Loucy (cell line): Measurements from ENCODE around the gene CDHR5.

ENCODE experiments used
- H2AFZ ChIP-seq: fragments of 200-600 bp; sonication (generic); 2 replicates; pipeline ENCODE4 v1.6.0; 2016; ENCODE audit warnings: antibody characterized with exemption, mild to moderate bottlenecking, low read length, moderate library complexity
- H3F3A ChIP-seq: fragments of 200-600 bp; 2 replicates; pipeline ENCODE4 v1.6.0; 2016; ENCODE audit warnings: antibody characterized with exemption, low read depth, mild to moderate bottlenecking
- H3K27me3 ChIP-seq: fragments of 200-600 bp; sonication (generic); 2 replicates; pipeline ENCODE4 v1.6.1; 2014; ENCODE audit warnings: low read length, mild to moderate bottlenecking; ENCODE audit not compliant: insufficient read depth, poor library complexity, severe bottlenecking
- H3K36me3 ChIP-seq: fragments of 200-600 bp; sonication (generic); 2 replicates; pipeline ENCODE4 v1.6.1; 2016; ENCODE audit warnings: low read length; ENCODE audit not compliant: insufficient read depth
- H3K4me1 ChIP-seq: fragments of 200-600 bp; sonication (generic); 2 replicates; pipeline ENCODE4 v1.5.1; 2014; ENCODE audit warnings: low read length, mild to moderate bottlenecking; ENCODE audit not compliant: insufficient read depth, poor library complexity, severe bottlenecking
- H3K4me2 ChIP-seq: fragments of 200-600 bp; sonication (generic); 2 replicates; pipeline ENCODE4 v1.6.0; 2014; ENCODE audit warnings: antibody characterized with exemption, low read length, low read depth, mild to moderate bottlenecking; ENCODE audit not compliant: poor library complexity, severe bottlenecking
- H3K4me3 ChIP-seq: fragments of 200-600 bp; sonication (generic); 2 replicates; pipeline ENCODE4 v1.5.1; 2014; ENCODE audit warnings: low read length, mild to moderate bottlenecking, mixed read lengths; ENCODE audit not compliant: poor library complexity, severe bottlenecking
- H3K79me2 ChIP-seq: fragments of 200-600 bp; sonication (generic); 2 replicates; pipeline ENCODE4 v1.6.1; 2014; ENCODE audit warnings: low read length; ENCODE audit not compliant: insufficient read depth
- H3K9ac ChIP-seq: fragments of 200-600 bp; sonication (generic); 2 replicates; pipeline ENCODE4 v1.6.0; 2014; ENCODE audit warnings: mild to moderate bottlenecking, low read depth, low read length, moderate library complexity; ENCODE audit not compliant: poor library complexity, severe bottlenecking
- H3K9me2 ChIP-seq: fragments of 200-600 bp; sonication (generic); replicated peaks from 2 replicates; pipeline ENCODE4 v1.6.1; 2016; ENCODE audit warnings: low read depth, low read length, mixed read lengths
- H3K9me3 ChIP-seq: fragments of 200-600 bp; sonication (generic); 2 replicates; pipeline ENCODE4 v1.6.1; 2014; ENCODE audit warnings: mild to moderate bottlenecking, antibody characterized with exemption, low read length, low read depth; ENCODE audit not compliant: insufficient read depth
- H4K20me1 ChIP-seq: fragments of 200-600 bp; sonication (generic); 2 replicates; pipeline ENCODE4 v1.6.0; 2014; ENCODE audit warnings: antibody characterized with exemption, low read length, mild to moderate bottlenecking; ENCODE audit not compliant: insufficient read depth, poor library complexity, severe bottlenecking
- CTCF ChIP-seq: fragments of 200-600 bp; sonication (generic); conservative IDR thresholded peaks from 2 replicates; pipeline ENCODE4 v1.5.1; 2014; ENCODE audit warnings: mild to moderate bottlenecking, antibody characterized with exemption, low read length
- EZH2phosphoT487 ChIP-seq: fragments of 200-600 bp; IDR thresholded peaks from 2 replicates; pipeline ENCODE4 v1.6.1; 2018; ENCODE audit warnings: antibody characterized with exemption, mild to moderate bottlenecking, moderate library complexity, borderline replicate concordance

Gene CDHR5

GRCh38 chr11:665704-666281, 41.0 kb upstream of the CDHR5 start:
- Histone ChIP-seq H3F3A (no peaks in the 10 kb centered on the region), H3K9ac (no peak overlapping the region), H4K20me1 (no peaks in the 10 kb centered on the region), H3K9me2 (no peaks in the 10 kb centered on the region), H3K4me1 (no peaks in the 10 kb centered on the region), H3K4me2 (no peak overlapping the region), H3K9me3 (no peaks in the 10 kb centered on the region), H3K79me2 (no peaks in the 10 kb centered on the region), H3K4me3 (no peak overlapping the region), H2AFZ (no peak overlapping the region), H3K36me3 (peaks cover 21% of the 10 kb centered on the region; the same call in 1 of the 2 replicates), H3K27me3 (no peaks in the 10 kb centered on the region)
- TF ChIP-seq CTCF (no peak), EZH2phosphoT487 (no peak)

GRCh38 chr11:665062-665703, 40.4 kb upstream of the CDHR5 start:
- no peaks in the 10 kb centered on the region for H3K27me3 ChIP-seq
- no peaks in the 10 kb centered on the region for H3K9me3 ChIP-seq
- TF ChIP-seq CTCF, result no peak
- no peak for TF ChIP-seq EZH2phosphoT487
- no peaks in the 10 kb centered on the region for H3K79me2 ChIP-seq
- H3K4me2 ChIP-seq, result no peak overlapping the region
- no peaks in the 10 kb centered on the region for H3F3A ChIP-seq
- H3K4me1 ChIP-seq, result no peaks in the 10 kb centered on the region
- H2AFZ ChIP-seq, result no peak overlapping the region
- H3K9me2 ChIP-seq, result no peaks in the 10 kb centered on the region
- H4K20me1 ChIP-seq, result no peaks in the 10 kb centered on the region
- H3K4me3 ChIP-seq, result no peak overlapping the region
- peaks cover 25% of the 10 kb centered on the region; the same call in 1 of the 2 replicates for H3K36me3 ChIP-seq
- H3K9ac ChIP-seq, result no peak overlapping the region

- Histone ChIP-seq H3K27me3 (no peaks in the 10 kb centered on the region), H3K9me3 (no peaks in the 10 kb centered on the region), H2AFZ (no peak overlapping the region), H4K20me1 (no peaks in the 10 kb centered on the region), H3K9ac (no peak overlapping the region), H3K4me1 (no peaks in the 10 kb centered on the region), H3K4me3 (no peak overlapping the region), H3F3A (no peaks in the 10 kb centered on the region), H3K36me3 (peaks cover 39% of the 10 kb centered on the region; the same call in 1 of the 2 replicates), H3K79me2 (no peaks in the 10 kb centered on the region), H3K4me2 (no peak overlapping the region), H3K9me2 (no peaks in the 10 kb centered on the region)
- TF ChIP-seq EZH2phosphoT487, result no peak
- TF ChIP-seq CTCF, result peak; percentile 86
Observed at GRCh38 chr11:662689-663274, 38.0 kb upstream of the CDHR5 start.
